Measurements from ENCODE around the gene LDLRAD4. TPM values are rescaled to one million over a fixed set of nuclear protein-coding genes. Genes with fewer than 3 reads are reported as not detected.

LDLRAD4 gene
- total RNA-seq, 1 donor, result 0.54 TPM

GRCh38 chr18:13321923-13322322, 103.4 kb downstream of the LDLRAD4 start:
- H3K4me3 ChIP-seq (ENCODE audit: low read depth, low read length), result no peak overlapping the region
- DNase-seq (ENCODE audit: low read depth), result no peak
- no peak for TF ChIP-seq CTCF (IDR thresholded peaks at IDR 0.05; ENCODE audit: insufficient read depth, low read length)

- no peak overlapping the region for H3K4me3 ChIP-seq (ENCODE audit: low read depth, low read length)
- no peak for TF ChIP-seq CTCF (IDR thresholded peaks at IDR 0.05; ENCODE audit: insufficient read depth, low read length)
- DNase-seq (ENCODE audit: low read depth), result no peak
Observed at GRCh38 chr18:13323186-13323585, 104.6 kb downstream of the LDLRAD4 start.

GRCh38 chr18:13324880-13325279, 106.3 kb downstream of the LDLRAD4 start:
- H3K4me3 ChIP-seq (ENCODE audit: low read depth, low read length), result no peak overlapping the region
- TF ChIP-seq CTCF (IDR thresholded peaks at IDR 0.05; ENCODE audit: insufficient read depth, low read length), result no peak
- no peak for DNase-seq (ENCODE audit: low read depth)

DNA sequence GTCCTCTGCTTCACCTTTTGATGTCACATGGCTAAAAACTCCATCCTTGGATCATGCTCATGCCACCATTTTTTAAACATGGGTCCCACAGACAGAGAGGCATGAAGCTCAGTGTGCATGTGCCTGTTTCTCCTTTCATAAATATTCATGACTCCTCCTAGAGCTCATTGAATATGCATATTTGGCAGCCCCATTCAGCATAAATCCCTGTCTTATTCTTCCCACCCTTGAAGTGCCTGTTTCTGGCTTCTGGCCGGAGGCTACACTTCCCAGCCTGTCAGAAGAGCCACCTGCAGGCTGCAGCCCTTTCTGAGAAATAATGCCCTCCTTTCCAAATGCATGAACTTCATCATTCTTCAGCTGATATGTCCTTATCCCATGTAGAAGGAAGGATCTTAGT, 109.7 kb downstream of the LDLRAD4 start:
- TF ChIP-seq CTCF (IDR thresholded peaks at IDR 0.05; ENCODE audit: insufficient read depth, low read length), result no peak
- H3K4me3 ChIP-seq (ENCODE audit: low read depth, low read length), result no peak overlapping the region
- no peak for DNase-seq (ENCODE audit: low read depth)

DNA sequence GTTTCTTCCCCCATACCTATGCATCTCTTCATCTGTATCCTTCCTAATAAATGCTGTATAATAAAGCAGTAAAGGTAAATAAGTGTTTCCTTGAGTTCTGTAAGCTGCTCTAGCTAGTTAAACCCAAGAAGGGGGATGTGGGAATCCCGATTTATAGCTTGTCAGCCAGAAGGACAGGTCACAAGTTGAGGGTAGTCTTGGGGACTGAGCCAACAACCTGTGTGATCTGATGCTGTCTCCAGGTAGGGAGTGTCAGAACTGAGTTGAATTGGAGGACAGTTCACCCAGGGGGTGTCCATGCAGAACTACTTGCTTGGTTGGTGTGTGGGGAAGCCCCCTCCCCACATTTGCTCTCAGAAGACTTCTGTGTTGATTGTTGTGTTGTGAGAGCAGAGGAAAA, 112.4 kb downstream of the LDLRAD4 start:
- H3K4me3 ChIP-seq (ENCODE audit: low read depth, low read length), result no peak overlapping the region
- no peak for TF ChIP-seq CTCF (IDR thresholded peaks at IDR 0.05; ENCODE audit: insufficient read depth, low read length)

DNA sequence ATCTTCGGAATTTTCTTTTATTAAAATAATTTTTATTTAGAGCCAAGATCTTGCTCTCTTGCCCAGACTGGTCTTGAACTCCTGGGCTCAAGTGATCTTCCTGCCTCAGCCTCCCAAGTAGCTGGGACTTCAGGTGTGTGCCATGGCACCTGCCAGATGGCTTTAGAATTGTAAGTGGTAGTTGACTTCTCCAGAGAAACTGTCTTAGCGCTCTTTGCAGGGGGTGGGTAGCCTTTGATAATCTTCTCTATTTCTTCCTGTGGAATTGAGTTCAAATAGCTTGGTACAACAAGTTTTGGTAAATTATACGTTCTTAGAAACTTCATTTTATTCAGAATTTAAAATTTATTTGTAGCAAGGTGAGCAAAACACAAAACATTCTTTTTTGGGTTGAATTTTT, 113.3 kb downstream of the LDLRAD4 start:
- DNase-seq (ENCODE audit: low read depth), result no peak
- no peak for TF ChIP-seq CTCF (IDR thresholded peaks at IDR 0.05; ENCODE audit: insufficient read depth, low read length)
- no peak overlapping the region for H3K4me3 ChIP-seq (ENCODE audit: low read depth, low read length)

More for the DNA sequence above, 112.4 kb downstream of the LDLRAD4 start:
- no peak for DNase-seq (ENCODE audit: low read depth)

- TF ChIP-seq CTCF (IDR thresholded peaks at IDR 0.05; ENCODE audit: insufficient read depth, low read length), result no peak
- no peak for DNase-seq (ENCODE audit: low read depth)
- no peak overlapping the region for H3K4me3 ChIP-seq (ENCODE audit: low read depth, low read length)
Observed at GRCh38 chr18:13332874-13333273, 114.3 kb downstream of the LDLRAD4 start.
